Gastroesophageal sphincter (tissue), 4 donors: Measurements from ENCODE around the gene UCN3. TPM values are rescaled to one million over a fixed set of nuclear protein-coding genes. Genes with fewer than 3 reads are reported as not detected.

Experiments used
- ATAC-seq: fragments of 150-250 bp; one replicate; pipeline ENCODE4 v1.9.1; 2016; ENCODE audit warnings: mild to moderate bottlenecking, moderate library complexity
- H3K27ac ChIP-seq, 4 donors: fragments of 200-600 bp; sonication (generic) in 3 of 4; 1 replicate in 3 of 4; 2 replicates in 1 of 4; pipeline ENCODE4 v1.5.1; 2016 to 2019
- H3K27me3 ChIP-seq: fragments of 200-600 bp; sonication (generic); one replicate; pipeline ENCODE4 v1.5.1; 2019
- H3K36me3 ChIP-seq, 2 donors: fragments of 200-600 bp; sonication (generic); one replicate each; pipeline ENCODE4 v1.5.1; 2019; ENCODE audit warnings: control low read depth in 1 of 2
- H3K4me1 ChIP-seq, 3 donors: fragments of 200-600 bp; sonication (generic); 1 replicate in 2 of 3; 2 replicates in 1 of 3; pipeline ENCODE4 v1.5.1; 2016 to 2019; ENCODE audit warnings: control low read depth in 2 of 3
- H3K4me3 ChIP-seq, 2 donors: fragments of 200-600 bp; sonication (generic); one replicate each; pipeline ENCODE4 v1.5.1; 2019; ENCODE audit warnings: mild to moderate bottlenecking in 1 of 2, moderate library complexity in 1 of 2
- H3K9me3 ChIP-seq, 3 donors: fragments of 200-600 bp; sonication (generic); one replicate each; pipeline ENCODE4 v1.5.1; 2017 to 2019; ENCODE audit warnings: control low read depth in 2 of 3
- CTCF ChIP-seq, 4 experiments: fragments of 200-600 bp in 2 of 4; fragments of 450-650 bp in 2 of 4; sonication (generic) in 1 of 4; IDR thresholded peaks; one replicate each; pipeline ENCODE4 v1.5.1; 2017 to 2019; ENCODE audit warnings: antibody characterized with exemption in 4 of 4, mild to moderate bottlenecking in 2 of 4, moderate library complexity in 2 of 4
- EP300 ChIP-seq: sonication (generic); formaldehyde crosslinking; IDR thresholded peaks from one replicate; pipeline ENCODE4 v1.6.1; 2017; ENCODE audit warnings: antibody characterized with exemption, mild to moderate bottlenecking
- POLR2A ChIP-seq, 2 donors: fragments of 450-650 bp; IDR thresholded peaks; one replicate each; pipeline ENCODE4 v1.6.1; 2017; ENCODE audit warnings: antibody characterized with exemption in 2 of 2, mild to moderate bottlenecking in 2 of 2, moderate library complexity in 1 of 2
- POLR2AphosphoS5 ChIP-seq: sonication (generic); formaldehyde crosslinking; IDR thresholded peaks from one replicate; pipeline ENCODE4 v1.6.1; 2017; ENCODE audit warnings: antibody characterized with exemption
- WGBS, 2 donors: methylation state at CpG; one replicate each; pipeline ENCODE4 v1.1.5; 2018; ENCODE audit warnings: low coverage in 1 of 2; 5-methylcytosine and 5-hydroxymethylcytosine counted together
- total RNA-seq, 4 donors: library from RNA; depleted of rRNA; stranded (reverse); fragments of >200 nt; gene quantifications; one replicate each; pipeline ENCODE4 v1.1.0, GENCODE V29; 2016

The UCN3 gene
- total RNA-seq = not detected

- peaks cover 39% of the 10 kb centered on the region for H3K27me3 ChIP-seq
- no peak within 1 kb of the TSS for H3K27ac ChIP-seq
- no peak for ATAC-seq
- no peaks in the 10 kb centered on the region for H3K36me3 ChIP-seq
- WGBS, 2 donors = 45 to 60% methylated on average over 1 to 7 of the region's 21 CpGs
- TF ChIP-seq EP300 = no peak
- TF ChIP-seq POLR2A (IDR thresholded peaks at IDR 0.05) = no peak
- TF ChIP-seq POLR2AphosphoS5 = no peak
- TF ChIP-seq CTCF (IDR thresholded peaks at IDR 0.05) = no peak
- no peaks in the 10 kb centered on the region for H3K9me3 ChIP-seq
- no peak within 1 kb of the TSS for H3K4me3 ChIP-seq
- H3K4me1 ChIP-seq = no peaks in the 10 kb centered on the region
These were observed at the start of gene UCN3 for GRCh38 chr10:5364890-5365338. UCN3 (plus strand) TSS chr10:5364966; CDS start chr10:5373721, 8,755 bp downstream.

- peaks cover 0 to 2% (median 0%) of the 10 kb centered on the region in 3 donors for H3K9me3 ChIP-seq
- 40 to 68% methylated on average over 3 to 7 of the region's 10 CpGs for WGBS, 2 donors
- no peaks in the 10 kb centered on the region for H3K4me1 ChIP-seq
- no peaks in the 10 kb centered on the region for H3K36me3 ChIP-seq
- H3K27me3 ChIP-seq = no peaks in the 10 kb centered on the region
- no peak overlapping the region for H3K4me3 ChIP-seq
- TF ChIP-seq POLR2AphosphoS5 (no peak), CTCF (IDR thresholded peaks at IDR 0.05) (no peak), POLR2A (IDR thresholded peaks at IDR 0.05) (no peak), EP300 (no peak)
- H3K27ac ChIP-seq = no peak overlapping the region
- ATAC-seq = no peak
These were observed 47.1 kb upstream of the UCN3 start for GRCh38 chr10:5317547-5318107.

GRCh38 chr10:5318148-5318547, 46.6 kb upstream of the UCN3 start:
- WGBS, 2 donors = 89 to 91% methylated on average over 5 of the region's 5 CpGs
- TF ChIP-seq POLR2AphosphoS5 (no peak), POLR2A (IDR thresholded peaks at IDR 0.05) (no peak), CTCF (IDR thresholded peaks at IDR 0.05) (no peak), EP300 (no peak)
- H3K27ac ChIP-seq = no peak overlapping the region
- H3K4me3 ChIP-seq = no peak overlapping the region
- no peaks in the 10 kb centered on the region for H3K27me3 ChIP-seq
- H3K4me1 ChIP-seq = no peaks in the 10 kb centered on the region
- no peaks in the 10 kb centered on the region for H3K9me3 ChIP-seq
- no peaks in the 10 kb centered on the region for H3K36me3 ChIP-seq
- ATAC-seq = no peak

- Histone ChIP-seq H3K27me3 (no peaks in the 10 kb centered on the region), H3K36me3 (no peaks in the 10 kb centered on the region), H3K4me1 (no peaks in the 10 kb centered on the region), H3K4me3 (no peak overlapping the region), H3K9me3 (no peaks in the 10 kb centered on the region), H3K27ac (no peak overlapping the region)
- TF ChIP-seq EP300 = no peak
- no peak for TF ChIP-seq CTCF (IDR thresholded peaks at IDR 0.05)
- TF ChIP-seq POLR2AphosphoS5 = no peak
- WGBS, 2 donors = 84 to 89% methylated on average over 3 to 4 of the region's 4 CpGs
- no peak for ATAC-seq
These were observed 44.9 kb upstream of the UCN3 start for GRCh38 chr10:5319863-5320262.

- ATAC-seq = no peak
- no peaks in the 10 kb centered on the region for H3K27me3 ChIP-seq
- no peaks in the 10 kb centered on the region for H3K9me3 ChIP-seq
- 66 to 76% methylated on average over 3 of the region's 3 CpGs for WGBS, 2 donors
- no peak for TF ChIP-seq CTCF (IDR thresholded peaks at IDR 0.05)
- no peak for TF ChIP-seq POLR2A (IDR thresholded peaks at IDR 0.05)
- TF ChIP-seq EP300 = no peak
- TF ChIP-seq POLR2AphosphoS5 = no peak
- H3K27ac ChIP-seq = no peak overlapping the region
- no peaks in the 10 kb centered on the region for H3K4me1 ChIP-seq
- no peak overlapping the region for H3K4me3 ChIP-seq
- H3K36me3 ChIP-seq = no peaks in the 10 kb centered on the region
These were observed 43.5 kb upstream of the UCN3 start for GRCh38 chr10:5321273-5321672.
